Gastroesophageal sphincter (tissue), 3 donors: ENCODE data around the gene ICE1.

Experiments used
- EP300 ChIP-seq: sonication (generic); formaldehyde crosslinking; IDR thresholded peaks from one replicate; pipeline ENCODE4 v1.6.1; 2017; ENCODE audit warnings: antibody characterized with exemption, mild to moderate bottlenecking
- POLR2A ChIP-seq, 2 donors: fragments of 450-650 bp; IDR thresholded peaks; one replicate each; pipeline ENCODE4 v1.6.1; 2017; ENCODE audit warnings: antibody characterized with exemption in 2 of 2, mild to moderate bottlenecking in 2 of 2, moderate library complexity in 1 of 2
- POLR2AphosphoS5 ChIP-seq: sonication (generic); formaldehyde crosslinking; IDR thresholded peaks from one replicate; pipeline ENCODE4 v1.6.1; 2017; ENCODE audit warnings: antibody characterized with exemption
- TF ChIP-seq, protein P1 (sequence below), 4 experiments: fragments of 200-600 bp in 2 of 4; fragments of 450-650 bp in 2 of 4; sonication (generic) in 1 of 4; IDR thresholded peaks; one replicate each; pipeline ENCODE4 v1.5.1; 2017 to 2019; ENCODE audit warnings: antibody characterized with exemption in 4 of 4, mild to moderate bottlenecking in 2 of 4, moderate library complexity in 2 of 4

DNA sequence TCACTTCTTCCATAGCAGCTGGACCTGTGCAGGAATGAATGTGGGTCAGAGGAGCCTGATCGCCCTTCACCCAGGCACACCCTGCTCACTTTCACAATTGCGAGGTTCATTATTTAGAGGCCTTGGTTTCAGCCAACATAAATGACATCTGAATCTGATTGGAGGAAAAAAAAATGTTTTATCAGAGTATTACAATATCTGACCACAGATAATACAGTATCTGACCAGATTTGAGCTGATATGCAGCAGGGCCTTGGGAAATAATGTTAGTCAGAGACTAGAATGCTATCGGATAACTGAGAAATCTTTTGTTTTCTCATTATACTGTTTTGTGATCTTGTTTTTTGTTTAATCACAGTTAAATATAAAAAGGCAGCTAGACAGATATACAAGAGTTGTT is 7.7 kb downstream of the ICE1 start:
- TF ChIP-seq, protein P1, sequence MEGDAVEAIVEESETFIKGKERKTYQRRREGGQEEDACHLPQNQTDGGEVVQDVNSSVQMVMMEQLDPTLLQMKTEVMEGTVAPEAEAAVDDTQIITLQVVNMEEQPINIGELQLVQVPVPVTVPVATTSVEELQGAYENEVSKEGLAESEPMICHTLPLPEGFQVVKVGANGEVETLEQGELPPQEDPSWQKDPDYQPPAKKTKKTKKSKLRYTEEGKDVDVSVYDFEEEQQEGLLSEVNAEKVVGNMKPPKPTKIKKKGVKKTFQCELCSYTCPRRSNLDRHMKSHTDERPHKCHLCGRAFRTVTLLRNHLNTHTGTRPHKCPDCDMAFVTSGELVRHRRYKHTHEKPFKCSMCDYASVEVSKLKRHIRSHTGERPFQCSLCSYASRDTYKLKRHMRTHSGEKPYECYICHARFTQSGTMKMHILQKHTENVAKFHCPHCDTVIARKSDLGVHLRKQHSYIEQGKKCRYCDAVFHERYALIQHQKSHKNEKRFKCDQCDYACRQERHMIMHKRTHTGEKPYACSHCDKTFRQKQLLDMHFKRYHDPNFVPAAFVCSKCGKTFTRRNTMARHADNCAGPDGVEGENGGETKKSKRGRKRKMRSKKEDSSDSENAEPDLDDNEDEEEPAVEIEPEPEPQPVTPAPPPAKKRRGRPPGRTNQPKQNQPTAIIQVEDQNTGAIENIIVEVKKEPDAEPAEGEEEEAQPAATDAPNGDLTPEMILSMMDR (IDR thresholded peaks at IDR 0.05) = no peak
- TF ChIP-seq POLR2A (IDR thresholded peaks at IDR 0.05) (no peak), POLR2AphosphoS5 (no peak), EP300 (no peak)
